Measurements from ENCODE around the gene AGRN.

DNA sequence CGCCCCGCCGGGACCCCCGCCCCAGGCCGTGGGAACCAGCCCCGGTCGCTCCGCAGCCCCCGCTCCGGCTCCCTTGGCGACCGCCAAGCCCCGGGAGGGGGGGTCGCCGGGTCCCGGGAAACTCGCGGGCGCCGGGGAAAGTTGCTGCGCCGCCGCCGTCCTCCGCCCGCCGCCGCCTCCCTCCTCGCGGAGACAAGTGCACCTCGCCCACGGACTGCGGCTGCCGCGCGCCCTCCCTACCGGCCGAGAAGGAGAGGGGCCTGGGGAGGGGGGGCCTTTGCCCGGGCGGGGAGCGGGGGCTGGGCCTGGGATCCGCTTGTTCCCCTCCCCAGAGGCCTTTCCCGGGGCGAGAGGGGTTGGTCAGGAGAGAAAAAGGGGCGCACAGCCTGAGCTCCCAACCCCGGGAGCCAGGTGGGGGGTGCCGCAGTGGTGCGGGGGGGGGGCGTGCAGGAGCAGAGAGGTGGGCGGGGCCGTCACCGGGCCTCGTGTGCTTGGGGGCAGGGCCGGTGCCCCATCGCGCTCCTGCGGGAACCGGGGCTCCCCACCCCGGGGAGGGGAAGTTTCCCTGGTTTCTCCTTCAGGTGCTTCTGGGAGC, 592 bp downstream of the AGRN start:
- no peak for TF ChIP-seq POLR2A (IDR thresholded peaks at IDR 0.05; ENCODE audit: low read depth, low read length)
- TF ChIP-seq, protein P1, sequence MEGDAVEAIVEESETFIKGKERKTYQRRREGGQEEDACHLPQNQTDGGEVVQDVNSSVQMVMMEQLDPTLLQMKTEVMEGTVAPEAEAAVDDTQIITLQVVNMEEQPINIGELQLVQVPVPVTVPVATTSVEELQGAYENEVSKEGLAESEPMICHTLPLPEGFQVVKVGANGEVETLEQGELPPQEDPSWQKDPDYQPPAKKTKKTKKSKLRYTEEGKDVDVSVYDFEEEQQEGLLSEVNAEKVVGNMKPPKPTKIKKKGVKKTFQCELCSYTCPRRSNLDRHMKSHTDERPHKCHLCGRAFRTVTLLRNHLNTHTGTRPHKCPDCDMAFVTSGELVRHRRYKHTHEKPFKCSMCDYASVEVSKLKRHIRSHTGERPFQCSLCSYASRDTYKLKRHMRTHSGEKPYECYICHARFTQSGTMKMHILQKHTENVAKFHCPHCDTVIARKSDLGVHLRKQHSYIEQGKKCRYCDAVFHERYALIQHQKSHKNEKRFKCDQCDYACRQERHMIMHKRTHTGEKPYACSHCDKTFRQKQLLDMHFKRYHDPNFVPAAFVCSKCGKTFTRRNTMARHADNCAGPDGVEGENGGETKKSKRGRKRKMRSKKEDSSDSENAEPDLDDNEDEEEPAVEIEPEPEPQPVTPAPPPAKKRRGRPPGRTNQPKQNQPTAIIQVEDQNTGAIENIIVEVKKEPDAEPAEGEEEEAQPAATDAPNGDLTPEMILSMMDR (conservative IDR thresholded peaks at IDR 0.05; ENCODE audit: low read depth, low read length): no peak
- TF ChIP-seq MXI1 (IDR thresholded peaks at IDR 0.05; ENCODE audit: borderline replicate concordance, low read depth, low read length): no peak; the same call in 1 of the 2 replicates
- TF ChIP-seq CEBPB (IDR thresholded peaks at IDR 0.05; ENCODE audit: low read depth, low read length): no peak
- TF ChIP-seq RAD21 (IDR thresholded peaks at IDR 0.05; ENCODE audit: low read length): no peak
- TF ChIP-seq FOS (IDR thresholded peaks at IDR 0.05; ENCODE audit: low read depth, low read length): no peak
- TF ChIP-seq, protein P2, sequence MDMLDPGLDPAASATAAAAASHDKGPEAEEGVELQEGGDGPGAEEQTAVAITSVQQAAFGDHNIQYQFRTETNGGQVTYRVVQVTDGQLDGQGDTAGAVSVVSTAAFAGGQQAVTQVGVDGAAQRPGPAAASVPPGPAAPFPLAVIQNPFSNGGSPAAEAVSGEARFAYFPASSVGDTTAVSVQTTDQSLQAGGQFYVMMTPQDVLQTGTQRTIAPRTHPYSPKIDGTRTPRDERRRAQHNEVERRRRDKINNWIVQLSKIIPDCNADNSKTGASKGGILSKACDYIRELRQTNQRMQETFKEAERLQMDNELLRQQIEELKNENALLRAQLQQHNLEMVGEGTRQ (IDR thresholded peaks at IDR 0.05; ENCODE audit: low read depth, low read length): no peak
- TF ChIP-seq RFX5 (IDR thresholded peaks at IDR 0.05; ENCODE audit: low read depth, low read length): no peak
- no peak for TF ChIP-seq CHD1 (IDR thresholded peaks at IDR 0.05; ENCODE audit: low read depth, low read length)

Data from IMR-90 (cell line).